B cell (primary cell): ENCODE results near the gene COL25A1.

Experiments
- EZH2 ChIP-seq: IDR thresholded peaks from 2 replicates; pipeline ENCODE4 v1.6.1; 2012; ENCODE audit warnings: borderline replicate concordance, low read depth, mild to moderate bottlenecking, moderate library complexity, low read length; ENCODE audit not compliant: insufficient read depth, poor library complexity, severe bottlenecking
- TF ChIP-seq, protein P1 (sequence below): fragments of 200-600 bp; IDR thresholded peaks from one replicate; pipeline ENCODE4 v1.8.0; 2022; ENCODE audit warnings: antibody characterized with exemption, mild to moderate bottlenecking

DNA sequence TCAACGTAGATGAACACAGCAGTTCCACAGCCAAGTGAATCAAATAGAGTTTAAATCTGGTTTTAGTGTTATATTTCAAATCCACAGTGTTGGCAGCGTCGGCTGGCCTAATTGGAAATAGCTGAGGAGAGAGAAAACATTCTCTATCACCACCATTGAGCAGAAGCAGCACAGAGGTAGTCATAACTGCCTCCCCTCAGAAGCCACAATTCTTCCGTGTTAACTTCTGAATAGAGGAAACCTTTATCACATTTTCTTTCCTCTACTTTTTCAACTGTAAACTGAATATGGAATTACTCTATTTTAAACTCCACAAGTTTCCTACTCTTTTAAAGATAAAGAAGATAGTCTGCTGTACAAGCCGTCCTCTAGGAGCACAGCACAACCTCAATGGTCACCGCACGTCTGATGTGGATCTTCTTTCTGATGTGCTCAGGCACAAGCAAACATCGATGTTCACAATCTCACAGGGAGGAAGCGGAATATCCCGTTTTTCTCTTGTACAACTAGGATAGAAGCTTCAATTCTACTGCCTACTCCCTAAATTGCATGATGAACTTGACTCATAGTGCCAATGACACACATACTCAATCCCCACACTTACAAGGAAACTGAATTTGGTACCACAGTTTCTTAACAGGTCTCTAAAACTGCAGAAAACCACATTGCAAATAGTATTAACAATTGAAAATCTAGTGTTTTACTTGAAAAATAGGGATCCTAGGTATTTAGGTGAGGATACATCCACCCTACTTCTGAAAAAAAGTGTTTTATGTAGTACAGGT, 321.8 kb downstream of the COL25A1 start:
- TF ChIP-seq, protein P1, sequence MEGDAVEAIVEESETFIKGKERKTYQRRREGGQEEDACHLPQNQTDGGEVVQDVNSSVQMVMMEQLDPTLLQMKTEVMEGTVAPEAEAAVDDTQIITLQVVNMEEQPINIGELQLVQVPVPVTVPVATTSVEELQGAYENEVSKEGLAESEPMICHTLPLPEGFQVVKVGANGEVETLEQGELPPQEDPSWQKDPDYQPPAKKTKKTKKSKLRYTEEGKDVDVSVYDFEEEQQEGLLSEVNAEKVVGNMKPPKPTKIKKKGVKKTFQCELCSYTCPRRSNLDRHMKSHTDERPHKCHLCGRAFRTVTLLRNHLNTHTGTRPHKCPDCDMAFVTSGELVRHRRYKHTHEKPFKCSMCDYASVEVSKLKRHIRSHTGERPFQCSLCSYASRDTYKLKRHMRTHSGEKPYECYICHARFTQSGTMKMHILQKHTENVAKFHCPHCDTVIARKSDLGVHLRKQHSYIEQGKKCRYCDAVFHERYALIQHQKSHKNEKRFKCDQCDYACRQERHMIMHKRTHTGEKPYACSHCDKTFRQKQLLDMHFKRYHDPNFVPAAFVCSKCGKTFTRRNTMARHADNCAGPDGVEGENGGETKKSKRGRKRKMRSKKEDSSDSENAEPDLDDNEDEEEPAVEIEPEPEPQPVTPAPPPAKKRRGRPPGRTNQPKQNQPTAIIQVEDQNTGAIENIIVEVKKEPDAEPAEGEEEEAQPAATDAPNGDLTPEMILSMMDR = no peak
- TF ChIP-seq EZH2 = no peak
